Umbilical cord (tissue), 2 donors: ENCODE data around the gene SERINC5. TPM values are rescaled to one million over a fixed set of nuclear protein-coding genes. Genes with fewer than 3 reads are reported as not detected.

Experiments
- DNase-seq: peaks from one replicate; pipeline ENCODE4 v3.0.0-alpha.2; 2015; ENCODE audit warnings: low spot score
- total RNA-seq: library from RNA; depleted of rRNA; stranded (reverse); fragments of >200 nt; gene quantifications from one replicate; pipeline ENCODE4 v1.2.3, GENCODE V29; 2014; ENCODE audit warnings: low replicate concordance; ENCODE audit not compliant: insufficient read depth

SERINC5 gene
- total RNA-seq, 1 donor from 2014 or later, result 17.1 TPM

- peak; percentile 51 for DNase-seq
These were observed 949 bp downstream of the SERINC5 start for GRCh38 chr5:80254767-80255430.

GRCh38 chr5:80251636-80252035 lies 4.2 kb downstream of the SERINC5 start:
- DNase-seq, result no peak

- no peak for DNase-seq
These were observed 5.0 kb downstream of the SERINC5 start for GRCh38 chr5:80250801-80251200.

GRCh38 chr5:80249901-80250300 lies 5.9 kb downstream of the SERINC5 start:
- no peak for DNase-seq

- no peak for DNase-seq
These were observed 7.5 kb downstream of the SERINC5 start for GRCh38 chr5:80248378-80248777.

- peak; percentile 60 for DNase-seq
These were observed 8.7 kb downstream of the SERINC5 start for GRCh38 chr5:80246995-80247729.

GRCh38 chr5:80246001-80246758 lies 9.7 kb downstream of the SERINC5 start:
- DNase-seq, result peak; percentile 89

GRCh38 chr5:80243567-80243966 lies 12.3 kb downstream of the SERINC5 start:
- no peak for DNase-seq

- no peak for DNase-seq
These were observed 13.0 kb downstream of the SERINC5 start for GRCh38 chr5:80242849-80243248.

- DNase-seq, result no peak
These were observed 15.4 kb downstream of the SERINC5 start for GRCh38 chr5:80240368-80240986.

GRCh38 chr5:80239680-80240367 lies 16.0 kb downstream of the SERINC5 start:
- no peak for DNase-seq

GRCh38 chr5:80238778-80239679 lies 16.8 kb downstream of the SERINC5 start:
- peak; percentile 37 for DNase-seq

- no peak for DNase-seq
These were observed 17.8 kb downstream of the SERINC5 start for GRCh38 chr5:80238097-80238496.

- DNase-seq, result no peak
These were observed 18.6 kb downstream of the SERINC5 start for GRCh38 chr5:80237243-80237642.

- no peak for DNase-seq
These were observed 21.5 kb downstream of the SERINC5 start for GRCh38 chr5:80234116-80234948.

- no peak for DNase-seq
These were observed 24.2 kb downstream of the SERINC5 start for GRCh38 chr5:80231693-80232092.

GRCh38 chr5:80231243-80231642 lies 24.6 kb downstream of the SERINC5 start:
- no peak for DNase-seq

GRCh38 chr5:80230269-80230992 lies 25.4 kb downstream of the SERINC5 start:
- DNase-seq, result no peak

GRCh38 chr5:80229902-80230255 lies 26.0 kb downstream of the SERINC5 start:
- no peak for DNase-seq
